ENCODE measurements around the gene STARD9.
"Not testable (repeated sequence)": the region's sequence is repeated elsewhere in the genome, so short reads cannot be mapped to it uniquely, and the experiment has no call there.

The STARD9 gene

GRCh38 chr15:42731461-42731860, 156.1 kb downstream of the STARD9 start:
- FAIRE-seq = no peak

GRCh38 chr15:42732095-42732827, 156.9 kb downstream of the STARD9 start:
- FAIRE-seq = no peak

DNA sequence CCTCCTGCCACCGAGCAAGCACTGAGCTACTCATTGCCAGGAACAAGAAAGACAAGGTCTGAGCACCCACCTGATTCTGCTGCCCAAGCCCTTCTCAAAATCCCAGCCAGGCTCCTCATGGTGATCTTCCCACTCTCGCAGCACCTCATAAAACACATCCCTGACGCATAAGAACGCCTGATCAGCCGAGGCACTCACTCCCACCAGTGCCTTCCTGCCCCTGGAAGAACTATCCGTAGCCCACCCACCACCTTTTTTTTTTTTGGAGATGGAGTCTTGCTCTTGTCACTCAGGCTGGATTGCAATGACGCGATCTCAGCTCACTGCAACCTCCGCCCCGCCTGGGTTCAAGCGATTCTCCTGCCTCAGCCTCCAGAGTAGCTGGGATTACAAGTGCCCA, 157.6 kb downstream of the STARD9 start:
- no peak for FAIRE-seq

- no peak for FAIRE-seq
These were observed 158.8 kb downstream of the STARD9 start for GRCh38 chr15:42734076-42734672.

DNA sequence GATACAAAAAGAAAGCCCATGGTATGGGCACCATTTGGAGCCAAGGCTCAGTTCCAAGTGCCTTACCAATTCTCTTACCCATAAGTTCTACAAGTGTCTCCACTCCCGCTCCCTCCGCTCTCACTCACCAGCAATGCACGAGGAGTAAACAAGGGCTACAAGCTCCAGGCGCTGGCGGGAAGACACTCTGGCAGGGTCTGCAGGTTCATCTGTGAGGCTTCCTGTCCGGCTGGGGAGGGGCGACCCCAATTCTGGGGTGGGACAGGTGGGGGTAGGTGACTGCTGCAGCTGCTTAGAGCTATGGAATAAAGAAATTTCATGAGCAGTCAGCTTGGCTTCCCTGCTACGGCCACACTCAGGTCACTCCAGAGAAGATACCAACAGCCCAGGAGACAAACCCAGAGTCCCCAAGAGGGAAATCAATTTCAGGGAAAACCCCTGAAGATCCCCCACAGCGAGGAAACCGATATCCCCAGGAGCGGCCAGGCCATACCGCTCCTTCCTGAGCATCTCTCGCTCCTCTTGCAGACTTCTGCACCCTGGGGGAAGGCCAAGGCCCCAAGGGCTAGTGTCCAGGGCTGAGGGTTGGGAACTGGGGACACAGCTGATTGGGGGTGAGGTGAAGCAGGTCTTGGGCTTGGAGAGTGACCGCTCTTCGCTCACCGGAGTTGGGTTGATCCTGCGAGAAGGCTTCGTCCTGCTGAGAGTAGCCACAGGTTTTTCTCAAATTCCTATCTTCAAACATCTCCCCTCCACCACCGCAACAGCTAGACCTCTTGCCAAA, 160.2 kb downstream of the STARD9 start:
- no peak for FAIRE-seq

DNA sequence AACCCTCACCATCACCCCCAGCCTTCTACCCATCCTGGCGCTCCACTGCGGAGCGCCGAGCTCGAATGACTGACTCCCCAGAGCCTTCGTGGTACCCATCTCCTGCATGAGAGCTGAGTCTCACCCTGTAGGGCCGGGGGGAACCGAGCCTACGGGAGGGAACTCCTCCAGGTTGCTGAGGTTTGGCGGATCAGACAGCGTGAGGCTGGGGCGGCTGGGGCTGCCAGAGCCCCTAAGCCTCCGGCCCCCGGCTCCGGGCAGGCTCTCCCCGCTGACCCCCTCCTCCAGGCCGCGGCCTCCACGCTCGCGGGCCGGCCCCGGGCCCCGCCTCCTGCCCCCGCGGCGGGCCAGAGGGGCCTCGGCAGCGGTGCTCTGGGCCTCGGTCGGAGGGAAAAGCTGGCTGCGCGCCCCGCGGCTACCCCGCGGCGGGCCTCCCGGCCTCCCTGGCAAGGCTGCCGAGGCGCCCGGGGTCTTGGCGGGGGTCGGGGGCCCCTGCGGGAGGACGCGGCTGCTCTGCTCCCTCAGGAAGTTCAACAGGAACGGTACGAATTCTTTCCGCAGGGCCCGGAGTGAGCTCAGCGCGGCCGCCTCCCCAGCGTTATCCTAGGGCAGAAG, 160.9 kb downstream of the STARD9 start:
- FAIRE-seq = no peak

DNA sequence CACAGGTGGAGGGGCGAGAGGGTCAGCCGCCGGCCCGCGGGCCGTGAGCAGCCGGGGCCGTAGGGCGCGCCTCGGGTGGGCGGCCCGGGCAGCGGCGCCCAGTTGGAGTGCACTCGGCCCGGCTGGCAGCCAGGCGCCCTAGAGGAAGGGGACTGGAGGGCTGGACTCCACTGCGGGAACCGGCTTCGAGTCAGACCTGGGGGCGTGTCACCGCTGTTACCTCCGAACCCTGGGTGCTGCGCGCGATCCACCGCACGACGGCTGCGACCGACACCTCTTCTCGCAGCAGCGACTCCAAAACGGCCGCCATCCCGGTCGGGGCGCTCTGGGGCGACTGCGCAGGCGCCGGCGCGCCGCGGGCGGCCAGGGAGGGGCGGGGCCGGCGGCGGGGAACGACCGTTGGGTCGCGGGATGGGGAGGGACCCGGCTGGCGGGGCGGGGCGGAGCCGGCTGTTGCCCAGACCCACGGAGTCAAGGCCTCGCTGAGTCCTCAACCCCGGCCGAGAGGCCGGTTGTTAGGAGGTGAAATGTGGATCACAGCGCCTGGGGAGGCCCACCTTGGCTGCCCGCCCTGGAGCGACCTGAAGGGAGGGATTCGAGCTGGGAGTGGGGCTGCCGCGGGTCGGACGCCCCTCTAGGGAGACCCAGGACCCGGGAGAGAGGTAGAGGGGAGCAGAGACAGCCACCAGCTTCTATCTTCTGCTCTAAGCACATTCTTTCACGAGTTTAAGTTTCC, 161.6 kb downstream of the STARD9 start, which contains the start of gene CDAN1:
Gene CDAN1, minus strand, starts transcription at position 336 of the 736 bp plus-strand sequence. Its CDS starts 26 bp downstream, at position 310.
- no peak for FAIRE-seq

GRCh38 chr15:42737529-42738328, 162.3 kb downstream of the STARD9 start:
- FAIRE-seq = no peak

- no peak for FAIRE-seq
These were observed 166.3 kb downstream of the STARD9 start for GRCh38 chr15:42741710-42742109.

- no peak for FAIRE-seq
These were observed 166.7 kb downstream of the STARD9 start for GRCh38 chr15:42742149-42742548.

- no peak for FAIRE-seq
These were observed 168.8 kb downstream of the STARD9 start for GRCh38 chr15:42744195-42744594.

DNA sequence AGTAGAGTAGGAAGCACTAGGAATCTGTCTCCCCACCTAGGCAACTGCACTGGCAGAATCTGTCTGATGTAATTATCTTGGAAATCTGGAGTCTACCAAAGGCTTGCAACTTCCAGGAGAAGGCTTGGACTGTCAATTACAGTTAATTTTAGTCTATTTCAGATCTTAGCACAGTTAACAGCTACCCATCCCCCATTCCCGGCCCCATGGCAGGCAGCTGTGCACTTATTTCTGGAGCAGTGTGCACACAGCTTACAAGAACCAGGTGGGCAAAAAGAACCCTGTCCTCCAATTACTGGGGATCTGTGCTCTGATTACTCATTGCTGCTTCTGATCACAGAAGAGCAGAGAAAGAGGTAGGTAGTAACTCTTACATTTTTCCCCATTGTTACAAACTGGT, 173.9 kb downstream of the STARD9 start:
- FAIRE-seq = no peak

GRCh38 chr15:42750306-42750705, 174.9 kb downstream of the STARD9 start:
- FAIRE-seq = no peak

- no peak for FAIRE-seq
These were observed 183.7 kb downstream of the STARD9 start for GRCh38 chr15:42759093-42759492.

- FAIRE-seq = no peak
These were observed 185.4 kb downstream of the STARD9 start for GRCh38 chr15:42760759-42761158.

GRCh38 chr15:42761813-42762212, 186.4 kb downstream of the STARD9 start:
- not testable (repeated sequence) for FAIRE-seq

- not testable (repeated sequence) for FAIRE-seq
These were observed 188.8 kb downstream of the STARD9 start for GRCh38 chr15:42764154-42764731.

DNA sequence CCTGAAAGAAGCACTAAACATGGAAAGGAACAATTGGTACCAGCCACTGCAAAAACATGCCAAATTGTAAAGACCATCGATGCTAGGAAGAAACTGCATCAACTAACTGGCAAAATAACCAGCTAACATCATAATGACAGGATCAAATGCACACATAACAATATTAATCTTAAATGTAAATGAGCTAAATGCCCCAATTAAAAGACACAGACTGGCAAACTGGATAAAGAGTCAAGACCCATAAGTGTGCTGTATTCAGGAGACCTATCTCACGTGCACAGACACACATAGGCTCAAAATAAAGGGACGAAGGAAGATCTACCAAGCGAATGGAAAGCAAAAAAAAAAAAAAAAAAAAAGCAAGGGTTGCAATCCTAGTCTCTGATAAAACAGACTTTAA, 190.7 kb downstream of the STARD9 start:
- not testable (repeated sequence) for FAIRE-seq
